Activated T-cell treated with anti-CD3 and anti-CD28 coated beads, Interleukin-2, amount 50 U/mL, for 72 hours (primary cell): ENCODE measurements around the gene LIPA. TPM values are rescaled to one million over a fixed set of nuclear protein-coding genes. Genes with fewer than 3 reads are reported as not detected.
"Not testable (repeated sequence)": the region's sequence is repeated elsewhere in the genome, so short reads cannot be mapped to it uniquely, and the experiment has no call there.

Source experiments
- ATAC-seq, 2 donors: fragments of 150-1000 bp; cut with Tn5 transposase; replicated peaks in 1 of 2; 2 replicates each; pipeline ENCODE4 v1.10.0; 2021; ENCODE audit warnings: moderate library complexity in 2 of 2, mild to moderate bottlenecking in 1 of 2
- DNase-seq, 2 donors: peaks; one replicate each; pipeline ENCODE4 v3.0.0; 2021 to 2022; ENCODE audit warnings: mixed read lengths in 1 of 2
- H3K27ac Mint-ChIP-seq: one replicate; pipeline ENCODE4 v1.8.0; 2022; ENCODE audit warnings: mild to moderate bottlenecking, moderate library complexity, mixed read lengths
- H3K27me3 Mint-ChIP-seq: one replicate; pipeline ENCODE4 v1.8.0; 2022; ENCODE audit warnings: low read depth, mixed read lengths
- H3K36me3 Mint-ChIP-seq, 2 donors: one replicate each; pipeline ENCODE4 v1.8.0; 2022; ENCODE audit warnings: mixed read lengths in 2 of 2, mild to moderate bottlenecking in 1 of 2; ENCODE audit not compliant: insufficient read depth in 2 of 2
- H3K4me1 Mint-ChIP-seq: one replicate; pipeline ENCODE4 v1.8.0; 2022; ENCODE audit warnings: low read depth, mixed read lengths
- H3K4me3 Mint-ChIP-seq, 2 donors: one replicate each; pipeline ENCODE4 v1.8.0; 2022; ENCODE audit warnings: mild to moderate bottlenecking in 2 of 2, mixed read lengths in 2 of 2, moderate library complexity in 2 of 2
- H3K9me3 Mint-ChIP-seq, 2 donors: one replicate each; pipeline ENCODE4 v1.8.0; 2022; ENCODE audit warnings: mixed read lengths in 2 of 2
- total RNA-seq, 2 donors: library from RNA; stranded (reverse); gene quantifications; one replicate each; pipeline ENCODE4 v1.2.3, GENCODE V29; 2022

The LIPA gene
- total RNA-seq, 2 donors from 2014 or later = 19.5 to 21.3 TPM

- no peak for DNase-seq
- ATAC-seq = no peak
- peaks cover 25% of the 10 kb centered on the region for H3K27me3 Mint-ChIP-seq
- no peak overlapping the region for H3K27ac Mint-ChIP-seq
- H3K9me3 Mint-ChIP-seq = peaks cover 0 to 2% of the 10 kb centered on the region in 2 donors
- H3K4me3 Mint-ChIP-seq = no peak overlapping the region
- no peaks in the 10 kb centered on the region for H3K36me3 Mint-ChIP-seq
- no peaks in the 10 kb centered on the region for H3K4me1 Mint-ChIP-seq
These were observed 68.0 kb downstream of the LIPA start for GRCh38 chr10:89183571-89183970.

- peak in 1 of 2 donors; percentile 39 for ATAC-seq
- no peak for DNase-seq
- Mint-ChIP-seq H3K27me3 (peaks cover 25% of the 10 kb centered on the region), H3K27ac (no peak overlapping the region), H3K4me3 (no peak overlapping the region), H3K9me3 (peaks cover 0 to 2% of the 10 kb centered on the region in 2 donors), H3K4me1 (no peaks in the 10 kb centered on the region), H3K36me3 (no peaks in the 10 kb centered on the region)
These were observed 68.7 kb downstream of the LIPA start for GRCh38 chr10:89182894-89183293.

GRCh38 chr10:89175816-89176215 lies 75.8 kb downstream of the LIPA start:
- H3K27ac Mint-ChIP-seq = no peak overlapping the region

GRCh38 chr10:89173075-89173474 lies 78.5 kb downstream of the LIPA start:
- peaks cover 6% of the 10 kb centered on the region for H3K4me1 Mint-ChIP-seq
- H3K9me3 Mint-ChIP-seq = no peaks in the 10 kb centered on the region
- H3K4me3 Mint-ChIP-seq = no peak overlapping the region
- no peak for ATAC-seq
- H3K27me3 Mint-ChIP-seq = peaks cover 49% of the 10 kb centered on the region
- no peak for DNase-seq
- peaks cover 0 to 1% of the 10 kb centered on the region in 2 donors for H3K36me3 Mint-ChIP-seq
- no peak overlapping the region for H3K27ac Mint-ChIP-seq

More at GRCh38 chr10:89175816-89176215, 75.8 kb downstream of the LIPA start:
- ATAC-seq (no peak), DNase-seq (no peak)
- H3K9me3 Mint-ChIP-seq = no peaks in the 10 kb centered on the region
- H3K4me3 Mint-ChIP-seq = no peak overlapping the region
- H3K4me1 Mint-ChIP-seq = peaks cover 6% of the 10 kb centered on the region
- peaks cover 38% of the 10 kb centered on the region for H3K27me3 Mint-ChIP-seq
- H3K36me3 Mint-ChIP-seq = peaks cover 0 to 1% of the 10 kb centered on the region in 2 donors

- peaks cover 6% of the 10 kb centered on the region for H3K4me1 Mint-ChIP-seq
- no peak for DNase-seq
- no peak for ATAC-seq
- H3K36me3 Mint-ChIP-seq = peaks cover 0 to 1% of the 10 kb centered on the region in 2 donors
- H3K27ac Mint-ChIP-seq = no peak overlapping the region
- peaks cover 50% of the 10 kb centered on the region for H3K27me3 Mint-ChIP-seq
- H3K9me3 Mint-ChIP-seq = no peaks in the 10 kb centered on the region
- no peak overlapping the region for H3K4me3 Mint-ChIP-seq
These were observed 79.6 kb downstream of the LIPA start for GRCh38 chr10:89171996-89172395.

- Mint-ChIP-seq H3K36me3 (peaks cover 0 to 1% of the 10 kb centered on the region in 2 donors), H3K27me3 (peaks cover 55% of the 10 kb centered on the region), H3K9me3 (no peaks in the 10 kb centered on the region), H3K27ac (no peak overlapping the region), H3K4me3 (no peak overlapping the region), H3K4me1 (peaks cover 6% of the 10 kb centered on the region)
- DNase-seq (no peak), ATAC-seq (no peak)
These were observed 80.2 kb downstream of the LIPA start for GRCh38 chr10:89171263-89171872.

- not testable (repeated sequence) for H3K27ac Mint-ChIP-seq, H3K4me3 Mint-ChIP-seq, DNase-seq, H3K9me3 Mint-ChIP-seq, ATAC-seq, H3K36me3 Mint-ChIP-seq
- peaks cover 61% of the 10 kb centered on the region for H3K27me3 Mint-ChIP-seq
- H3K4me1 Mint-ChIP-seq = peaks cover 34% of the 10 kb centered on the region
These were observed 83.1 kb downstream of the LIPA start for GRCh38 chr10:89168354-89168900.

- no peaks in the 10 kb centered on the region for H3K9me3 Mint-ChIP-seq
- ATAC-seq (no peak), DNase-seq (no peak)
- H3K27me3 Mint-ChIP-seq = peaks cover 56% of the 10 kb centered on the region
- no peak overlapping the region for H3K27ac Mint-ChIP-seq
- H3K4me1 Mint-ChIP-seq = peaks cover 38% of the 10 kb centered on the region
- H3K36me3 Mint-ChIP-seq = peaks cover 0 to 1% of the 10 kb centered on the region in 2 donors
- no peak overlapping the region for H3K4me3 Mint-ChIP-seq
These were observed 83.7 kb downstream of the LIPA start for GRCh38 chr10:89167915-89168314.

GRCh38 chr10:89165923-89166322 lies 85.7 kb downstream of the LIPA start:
- H3K4me3 Mint-ChIP-seq = peak overlapping the region; percentile 28 to 31
- H3K4me1 Mint-ChIP-seq = peaks cover 34% of the 10 kb centered on the region
- ATAC-seq (no peak), DNase-seq (no peak)
- no peaks in the 10 kb centered on the region for H3K36me3 Mint-ChIP-seq
- peaks cover 36% of the 10 kb centered on the region for H3K27me3 Mint-ChIP-seq
- H3K9me3 Mint-ChIP-seq = no peaks in the 10 kb centered on the region
- no peak overlapping the region for H3K27ac Mint-ChIP-seq

GRCh38 chr10:89164920-89165319 lies 86.7 kb downstream of the LIPA start:
- H3K36me3 Mint-ChIP-seq = no peaks in the 10 kb centered on the region
- peaks cover 38% of the 10 kb centered on the region for H3K27me3 Mint-ChIP-seq
- peak overlapping the region; percentile 53 to 88 for H3K4me3 Mint-ChIP-seq
- no peak overlapping the region for H3K27ac Mint-ChIP-seq
- peaks cover 34% of the 10 kb centered on the region for H3K4me1 Mint-ChIP-seq
- H3K9me3 Mint-ChIP-seq = no peaks in the 10 kb centered on the region
- DNase-seq = no peak
- no peak for ATAC-seq

- ATAC-seq (no peak), DNase-seq (no peak)
- peaks cover 34% of the 10 kb centered on the region for H3K4me1 Mint-ChIP-seq
- H3K36me3 Mint-ChIP-seq = no peaks in the 10 kb centered on the region
- peak overlapping the region; percentile 53 to 88 for H3K4me3 Mint-ChIP-seq
- H3K9me3 Mint-ChIP-seq = no peaks in the 10 kb centered on the region
- peaks cover 44% of the 10 kb centered on the region for H3K27me3 Mint-ChIP-seq
- peak overlapping the region; percentile 86 for H3K27ac Mint-ChIP-seq
These were observed 87.5 kb downstream of the LIPA start for GRCh38 chr10:89164080-89164479.
